Omental fat pad (tissue), 4 donors: ENCODE data around the gene TWSG1. TPM values are rescaled to one million over a fixed set of nuclear protein-coding genes. Genes with fewer than 3 reads are reported as not detected.
"Not testable (repeated sequence)": the region's sequence is repeated elsewhere in the genome, so short reads cannot be mapped to it uniquely, and the experiment has no call there.

Experiments
- ATAC-seq: fragments of 150-250 bp; one replicate; pipeline ENCODE4 v1.9.1; 2016; ENCODE audit warnings: mild to moderate bottlenecking, moderate library complexity; ENCODE audit not compliant: low FRiP score
- DNase-seq: peaks from one replicate; pipeline ENCODE4 v3.0.0-alpha.2; 2019; ENCODE audit warnings: low spot score
- total RNA-seq, 4 donors: library from RNA; depleted of rRNA; stranded (reverse); fragments of >200 nt; gene quantifications; one replicate each; pipeline ENCODE4 v1.1.0, GENCODE V29; 2016
- TF ChIP-seq, protein P1 (sequence below), 3 donors: fragments of 450-650 bp; IDR thresholded peaks; one replicate each; pipeline ENCODE4 v1.5.1; 2016 to 2017; ENCODE audit warnings: antibody characterized with exemption in 3 of 3, mild to moderate bottlenecking in 3 of 3, moderate library complexity in 2 of 3

TWSG1 gene
- total RNA-seq, 4 donors from 2014 or later = 21.0 to 30.4 (median 27.4) TPM

DNA sequence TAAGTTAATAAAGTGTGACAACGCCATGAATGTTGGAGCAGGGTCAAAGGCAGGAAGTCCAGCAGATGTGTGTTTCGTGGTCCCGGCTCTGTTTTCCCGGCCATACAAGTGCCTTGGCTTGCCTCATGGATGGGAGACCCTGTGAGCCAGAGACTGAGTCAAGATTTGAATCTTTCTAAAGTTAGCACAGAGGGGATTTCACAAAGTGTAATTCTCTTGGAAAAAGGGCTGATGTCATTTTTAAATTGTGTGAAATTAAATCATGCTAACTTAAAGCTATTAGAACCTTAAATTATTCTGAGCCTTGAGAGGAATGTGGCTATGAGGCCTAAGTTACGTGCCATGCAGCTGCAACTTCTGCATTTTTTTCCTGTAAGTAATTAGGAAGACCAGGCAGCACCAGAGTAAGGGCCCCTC is 102.5 kb downstream of the TWSG1 start:
- DNase-seq (no peak), ATAC-seq (no peak)
- TF ChIP-seq, protein P1, sequence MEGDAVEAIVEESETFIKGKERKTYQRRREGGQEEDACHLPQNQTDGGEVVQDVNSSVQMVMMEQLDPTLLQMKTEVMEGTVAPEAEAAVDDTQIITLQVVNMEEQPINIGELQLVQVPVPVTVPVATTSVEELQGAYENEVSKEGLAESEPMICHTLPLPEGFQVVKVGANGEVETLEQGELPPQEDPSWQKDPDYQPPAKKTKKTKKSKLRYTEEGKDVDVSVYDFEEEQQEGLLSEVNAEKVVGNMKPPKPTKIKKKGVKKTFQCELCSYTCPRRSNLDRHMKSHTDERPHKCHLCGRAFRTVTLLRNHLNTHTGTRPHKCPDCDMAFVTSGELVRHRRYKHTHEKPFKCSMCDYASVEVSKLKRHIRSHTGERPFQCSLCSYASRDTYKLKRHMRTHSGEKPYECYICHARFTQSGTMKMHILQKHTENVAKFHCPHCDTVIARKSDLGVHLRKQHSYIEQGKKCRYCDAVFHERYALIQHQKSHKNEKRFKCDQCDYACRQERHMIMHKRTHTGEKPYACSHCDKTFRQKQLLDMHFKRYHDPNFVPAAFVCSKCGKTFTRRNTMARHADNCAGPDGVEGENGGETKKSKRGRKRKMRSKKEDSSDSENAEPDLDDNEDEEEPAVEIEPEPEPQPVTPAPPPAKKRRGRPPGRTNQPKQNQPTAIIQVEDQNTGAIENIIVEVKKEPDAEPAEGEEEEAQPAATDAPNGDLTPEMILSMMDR (IDR thresholded peaks at IDR 0.05) = no peak

DNA sequence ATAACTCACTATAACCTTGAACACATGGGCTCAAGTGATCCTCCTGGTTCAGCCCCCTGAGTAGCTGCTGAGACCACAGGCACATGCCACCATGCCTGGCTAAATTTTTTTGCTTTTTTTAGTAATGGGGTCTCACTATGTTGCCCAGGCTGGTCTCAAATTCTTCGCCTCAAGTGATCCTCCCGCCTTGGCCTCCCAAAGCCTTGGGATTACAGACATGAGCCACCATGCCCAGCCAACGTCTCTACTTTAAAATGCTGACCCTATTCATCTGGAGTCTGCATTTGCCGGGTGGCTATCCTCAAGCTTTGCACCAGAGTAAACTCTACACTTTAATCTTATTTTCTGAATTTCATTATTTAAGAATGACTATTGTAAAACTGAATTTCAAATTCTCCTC is 103.1 kb downstream of the TWSG1 start:
- no peak for ATAC-seq
- TF ChIP-seq, protein P1 (IDR thresholded peaks at IDR 0.05) = no peak
- no peak for DNase-seq

DNA sequence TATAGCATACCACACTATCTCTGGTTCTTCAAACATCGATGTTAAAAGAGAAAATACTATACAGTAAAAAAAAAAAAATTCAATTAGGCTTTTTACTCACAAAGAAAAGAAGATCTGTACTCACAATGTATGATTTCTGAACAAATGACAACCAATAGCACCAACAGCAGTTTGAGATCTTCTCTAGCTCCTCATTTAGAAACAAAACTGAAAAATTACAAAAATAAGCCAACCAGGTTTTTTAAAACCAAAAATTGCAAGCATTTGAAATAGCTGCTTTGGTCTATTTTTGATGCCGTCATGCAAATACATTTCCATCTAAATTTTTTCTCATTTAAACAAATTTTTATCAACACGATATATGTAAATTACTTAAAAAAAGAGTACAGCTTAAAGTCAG is 106.5 kb downstream of the TWSG1 start:
- TF ChIP-seq, protein P1 (IDR thresholded peaks at IDR 0.05) = no peak
- DNase-seq (no peak), ATAC-seq (no peak)

DNA sequence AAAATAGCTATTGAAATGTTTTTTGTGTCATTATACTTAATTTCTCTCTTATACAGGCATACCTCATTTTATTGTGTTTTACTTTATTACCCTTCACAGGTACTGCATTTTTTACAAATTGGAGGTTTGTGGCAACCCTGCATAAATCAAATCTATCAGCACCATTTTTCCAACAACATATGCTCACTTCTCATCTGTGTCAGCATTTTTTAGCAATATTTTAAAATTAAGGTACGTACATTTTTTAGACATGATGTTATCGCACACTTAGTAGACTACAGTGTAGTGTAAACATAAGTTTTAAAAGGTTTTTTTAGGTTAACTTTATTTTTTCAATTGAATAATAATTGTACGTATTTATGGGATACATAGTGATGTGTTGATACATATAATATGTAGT is 110.0 kb downstream of the TWSG1 start:
- no peak for DNase-seq
- TF ChIP-seq, protein P1 (IDR thresholded peaks at IDR 0.05) = no peak
- no peak for ATAC-seq

DNA sequence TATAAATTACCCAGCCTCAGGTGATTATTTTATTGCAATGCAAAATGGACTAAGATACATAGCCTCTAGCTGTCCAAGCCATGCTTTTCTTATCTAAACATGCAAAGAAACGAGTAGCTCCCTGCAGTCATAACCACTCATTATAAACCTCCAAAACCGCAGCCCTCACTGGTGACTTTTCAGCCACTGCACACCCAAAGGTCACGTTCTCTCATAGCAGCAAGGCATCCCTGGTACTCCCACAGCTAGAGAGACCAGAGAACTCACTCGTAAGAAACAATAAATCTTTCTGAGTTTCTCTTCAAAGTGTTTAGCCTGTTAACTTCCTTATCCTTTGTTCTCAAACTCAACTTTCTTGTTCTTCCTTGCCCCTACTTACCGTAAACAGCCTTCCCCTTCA is 112.3 kb downstream of the TWSG1 start:
- TF ChIP-seq, protein P1 (IDR thresholded peaks at IDR 0.05) = no peak
- no peak for DNase-seq
- no peak for ATAC-seq

DNA sequence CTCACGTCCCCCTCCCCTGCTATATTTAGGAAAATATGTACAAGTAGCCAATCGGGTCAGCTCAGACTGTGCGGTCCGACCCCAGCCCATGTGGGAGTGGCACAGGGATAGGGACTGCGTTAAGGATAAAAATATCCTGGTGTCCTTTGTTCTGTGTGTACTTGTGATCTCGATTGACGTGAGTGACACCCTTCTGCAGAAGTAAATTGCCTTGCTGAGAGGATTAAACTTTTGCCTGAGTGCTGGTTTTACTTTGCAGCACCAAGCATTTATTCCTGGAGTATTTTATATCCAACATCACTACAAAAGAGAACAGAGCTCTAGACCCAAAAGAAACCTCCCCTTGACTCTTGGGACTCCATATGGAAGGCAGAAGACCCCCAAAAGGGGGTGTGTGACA is 112.8 kb downstream of the TWSG1 start:
- ATAC-seq (no peak), DNase-seq (no peak)
- TF ChIP-seq, protein P1 (IDR thresholded peaks at IDR 0.05) = no peak

DNA sequence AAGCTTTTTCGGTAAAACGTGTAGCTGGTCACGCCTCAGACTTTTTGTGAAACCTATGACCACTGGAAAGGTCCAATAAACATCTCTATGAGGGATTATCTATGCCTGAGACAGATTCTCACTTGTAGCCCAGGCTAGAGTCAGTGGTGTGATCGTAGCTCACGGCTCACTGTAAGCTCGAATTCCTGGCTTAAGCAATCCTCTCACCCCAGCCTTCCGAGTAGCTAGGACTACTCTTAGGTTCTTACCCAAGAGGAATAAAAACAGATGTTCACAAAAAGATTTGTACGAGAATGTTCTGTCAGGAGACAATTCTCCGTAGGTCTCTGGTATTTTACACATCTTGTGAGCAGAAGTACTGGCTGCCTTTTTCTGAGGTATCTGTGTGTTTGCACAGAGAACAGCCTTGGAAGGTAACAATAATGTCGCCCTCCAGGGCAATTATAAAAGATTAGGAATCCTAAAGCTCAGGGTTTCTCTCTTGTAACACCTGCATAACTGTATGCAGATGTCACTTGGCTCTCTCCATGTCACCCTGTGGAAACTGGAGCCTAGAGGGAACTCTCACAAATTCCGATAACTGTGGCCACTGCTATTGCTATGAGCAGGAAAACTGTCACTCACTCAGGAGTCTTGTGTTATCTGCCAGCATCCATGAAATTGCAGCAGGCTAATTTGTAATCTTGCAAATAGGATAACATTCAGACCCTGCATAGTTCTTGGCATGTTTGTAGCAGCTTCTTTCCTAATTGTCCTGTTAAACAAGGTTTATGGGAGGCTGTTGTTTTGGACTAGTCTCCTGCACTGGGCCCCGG is 115.2 kb downstream of the TWSG1 start:
- DNase-seq = no peak
- no peak for ATAC-seq
- TF ChIP-seq, protein P1 (IDR thresholded peaks at IDR 0.05) = no peak

DNA sequence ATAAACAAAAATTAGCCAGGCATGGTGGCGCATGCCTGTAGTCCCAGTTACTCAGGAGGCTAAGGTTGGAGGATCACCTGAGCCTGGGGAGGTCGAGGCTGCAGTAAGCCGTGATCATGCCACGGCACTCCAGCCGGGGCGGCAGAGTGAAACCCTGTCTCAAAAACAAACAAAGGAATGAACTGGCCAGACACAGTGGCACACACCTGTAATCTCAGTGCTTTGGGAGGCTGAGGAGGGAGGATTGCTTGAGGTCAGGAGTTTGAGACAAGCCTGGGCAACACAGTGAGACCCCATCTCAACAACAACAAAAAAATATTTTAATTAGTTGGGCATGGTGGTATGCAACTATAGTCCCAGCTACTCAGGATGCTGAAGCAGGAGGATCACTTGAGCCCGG is 116.3 kb downstream of the TWSG1 start:
- not testable (repeated sequence) for DNase-seq, ATAC-seq
